NK-92 (cell line): ENCODE results near the gene TTYH1.

Experiments
- DNase-seq: peaks from one replicate; lab custom pipeline; 2025; ENCODE audit not compliant: unreplicated experiment; lab: John Stamatoyannopoulos, UW

TTYH1 gene

DNA sequence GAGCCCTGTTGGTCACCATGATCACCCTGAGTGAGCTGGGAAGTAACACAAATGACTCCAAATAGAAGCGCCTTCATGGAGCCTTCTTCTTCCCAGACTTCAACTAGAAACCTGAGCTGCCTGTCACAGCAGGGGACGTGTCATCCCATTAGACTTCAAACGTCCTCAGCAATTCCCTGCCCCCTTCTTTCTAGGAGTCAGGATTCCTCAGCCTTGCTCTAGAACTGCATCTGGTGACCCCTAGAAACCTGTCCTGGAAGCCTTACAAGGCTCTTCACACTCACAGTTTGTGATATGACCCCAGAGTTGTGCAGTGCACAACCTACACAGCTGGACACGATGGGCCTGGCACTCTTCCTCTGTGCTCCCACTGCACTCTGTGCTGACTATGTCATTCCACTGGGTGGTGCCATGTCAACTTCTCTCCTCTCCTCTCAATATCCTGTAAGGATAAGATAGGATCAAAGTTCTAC lies 23.6 kb upstream of the TTYH1 start:
- no peak for DNase-seq

DNA sequence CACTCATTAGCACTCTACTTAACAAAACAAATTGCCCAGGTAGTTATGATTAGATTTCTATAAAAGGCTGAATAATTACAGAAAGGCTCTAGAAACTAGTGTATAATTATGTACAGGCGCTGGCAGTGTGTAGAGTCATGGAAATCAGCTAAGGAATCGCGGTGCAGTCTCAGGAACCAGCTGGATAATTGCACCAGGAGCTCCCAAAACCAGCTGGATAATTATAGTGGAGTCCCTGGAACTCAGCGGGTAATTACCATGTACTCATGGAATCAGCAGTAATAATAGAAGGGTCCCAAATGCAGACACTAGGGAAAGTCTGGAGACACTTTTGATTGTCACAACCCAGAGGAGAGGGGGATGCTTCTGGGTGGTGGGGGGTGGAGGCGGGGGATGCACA lies 23.2 kb upstream of the TTYH1 start:
- DNase-seq: no peak

DNA sequence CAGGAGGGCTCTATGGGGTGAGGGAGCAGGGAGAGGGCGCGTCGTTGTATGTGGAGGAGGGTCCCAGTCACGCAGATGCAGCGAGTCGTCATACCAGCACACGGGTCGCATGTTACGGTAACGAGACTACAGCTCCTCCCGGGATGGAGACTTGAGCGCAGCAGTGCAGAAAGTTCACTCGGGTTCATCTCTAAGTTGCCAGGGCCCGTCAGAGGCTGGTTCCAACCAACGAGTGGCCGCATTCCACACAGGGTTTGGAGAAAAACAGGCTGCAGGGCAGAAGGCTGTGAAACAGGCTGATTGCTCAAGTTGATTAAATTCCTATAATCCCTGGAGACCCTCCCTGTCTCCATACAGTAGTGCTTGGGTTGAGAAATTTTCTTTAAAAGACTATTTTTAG lies 21.9 kb upstream of the TTYH1 start:
- no peak for DNase-seq

DNA sequence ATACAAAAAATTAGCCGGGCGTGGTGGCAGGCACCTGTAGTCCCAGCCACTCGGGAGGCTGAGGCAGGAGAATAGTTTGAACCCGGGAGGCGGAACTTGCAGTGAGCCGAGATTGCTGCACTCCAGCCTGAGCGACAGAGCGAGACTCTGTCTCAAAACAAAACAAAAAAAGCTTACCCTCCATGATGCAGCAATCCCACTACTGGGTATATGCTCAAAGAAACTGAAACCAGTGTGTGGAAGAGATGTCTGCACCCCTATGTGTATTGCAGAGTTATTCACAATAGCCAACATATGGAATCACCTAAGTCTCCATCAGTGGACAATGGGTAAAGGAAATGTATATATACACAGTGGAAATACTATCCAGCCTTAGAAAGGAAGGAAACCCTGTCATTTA lies 19.6 kb upstream of the TTYH1 start:
- DNase-seq: no peak

DNA sequence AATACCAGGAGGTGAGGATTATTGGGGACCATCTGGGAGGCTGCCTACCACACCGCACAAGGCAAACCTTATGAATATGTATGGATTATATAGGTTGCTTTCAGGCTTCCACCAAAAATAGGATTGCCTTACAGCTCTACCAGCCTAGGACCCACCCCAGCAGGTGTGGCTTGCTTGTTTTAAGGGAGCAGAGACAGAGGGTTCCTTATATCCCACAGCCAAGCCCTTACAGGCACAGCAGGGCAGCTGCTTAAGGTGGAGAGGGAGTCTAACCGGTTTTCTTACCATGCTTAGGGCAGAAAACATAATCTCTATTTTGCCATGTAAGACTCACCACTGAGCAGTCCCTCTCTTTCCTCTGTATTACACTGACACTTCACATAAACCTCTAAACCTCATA lies 16.1 kb upstream of the TTYH1 start:
- no peak for DNase-seq

DNA sequence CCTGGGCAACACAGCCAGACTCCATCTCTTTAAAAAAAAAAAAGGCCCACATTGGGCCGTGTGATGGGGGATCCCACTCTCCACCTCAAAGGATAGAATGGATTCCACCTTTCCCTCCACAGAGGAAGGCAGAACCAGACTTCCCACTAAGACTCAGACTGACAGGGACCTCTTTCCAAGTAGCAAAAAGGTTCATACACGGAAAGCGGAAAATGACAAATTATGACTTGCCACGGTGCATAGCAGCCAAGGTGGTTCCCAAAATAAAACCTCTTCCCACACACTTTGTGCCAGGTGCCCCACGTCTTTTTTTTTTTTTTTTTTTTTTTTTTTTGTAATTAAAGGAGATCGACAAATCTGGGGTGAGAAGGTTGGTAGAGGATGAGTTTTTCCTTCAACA lies 14.4 kb upstream of the TTYH1 start:
- DNase-seq: no peak

DNA sequence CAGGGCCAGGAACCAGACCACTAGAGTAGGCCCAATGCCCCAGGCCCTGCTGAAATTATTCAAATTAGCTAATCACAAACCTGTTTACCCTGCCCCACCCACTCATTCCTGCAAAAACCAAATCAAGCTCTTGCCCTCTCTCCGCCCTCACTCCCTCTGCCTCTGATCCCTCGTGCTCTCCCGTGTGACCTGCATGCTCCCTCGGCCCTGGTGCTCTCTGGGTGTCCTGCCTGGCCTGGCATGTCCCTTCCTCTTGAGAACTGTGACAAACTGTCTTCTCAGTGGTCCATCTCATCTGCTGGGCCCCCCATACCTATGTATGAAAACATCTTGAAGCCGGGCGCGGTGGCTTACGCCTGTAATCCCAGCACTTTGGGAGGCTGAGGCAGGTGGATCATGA lies 12.2 kb upstream of the TTYH1 start:
- DNase-seq: no peak

DNA sequence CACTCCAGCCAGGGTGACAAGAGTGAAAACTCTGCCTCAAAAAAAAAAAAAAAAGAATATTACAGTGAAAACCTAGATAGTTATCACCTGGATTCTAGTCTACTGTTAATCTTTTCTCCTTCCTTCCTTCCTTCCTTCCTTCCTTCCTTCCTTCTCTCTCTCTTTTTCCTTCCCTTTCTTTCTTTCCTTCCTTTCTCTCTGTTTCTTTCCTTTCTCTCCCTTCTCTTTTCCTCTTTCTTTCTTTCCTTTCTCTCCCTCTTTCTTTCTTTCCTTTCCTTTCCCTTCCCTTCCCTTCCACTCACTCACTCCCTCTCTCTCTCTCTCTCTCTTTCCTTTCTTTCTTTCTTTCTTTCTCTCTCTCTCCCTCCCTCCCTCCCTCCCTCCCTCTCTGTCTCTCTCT lies 9.6 kb upstream of the TTYH1 start:
- no peak for DNase-seq

DNA sequence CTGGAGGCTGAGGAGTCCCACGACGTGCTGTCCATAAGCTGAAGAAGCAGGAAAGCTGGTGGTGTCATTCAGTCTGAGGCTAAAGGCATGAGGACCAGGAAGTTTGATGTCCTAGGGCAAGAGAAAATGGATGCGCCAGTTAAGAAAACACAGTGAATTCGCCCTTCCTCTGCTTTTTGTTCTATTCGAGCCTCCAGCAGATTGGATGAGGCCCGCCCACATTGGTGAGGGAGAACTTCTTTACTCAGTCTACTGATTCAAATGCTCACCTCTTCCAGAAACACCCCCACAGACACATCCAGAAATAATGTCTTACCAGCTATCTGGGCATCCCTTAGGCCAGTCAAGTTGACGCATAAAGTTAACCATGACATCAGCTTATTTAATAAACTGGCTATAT lies 7.5 kb upstream of the TTYH1 start:
- no peak for DNase-seq

DNA sequence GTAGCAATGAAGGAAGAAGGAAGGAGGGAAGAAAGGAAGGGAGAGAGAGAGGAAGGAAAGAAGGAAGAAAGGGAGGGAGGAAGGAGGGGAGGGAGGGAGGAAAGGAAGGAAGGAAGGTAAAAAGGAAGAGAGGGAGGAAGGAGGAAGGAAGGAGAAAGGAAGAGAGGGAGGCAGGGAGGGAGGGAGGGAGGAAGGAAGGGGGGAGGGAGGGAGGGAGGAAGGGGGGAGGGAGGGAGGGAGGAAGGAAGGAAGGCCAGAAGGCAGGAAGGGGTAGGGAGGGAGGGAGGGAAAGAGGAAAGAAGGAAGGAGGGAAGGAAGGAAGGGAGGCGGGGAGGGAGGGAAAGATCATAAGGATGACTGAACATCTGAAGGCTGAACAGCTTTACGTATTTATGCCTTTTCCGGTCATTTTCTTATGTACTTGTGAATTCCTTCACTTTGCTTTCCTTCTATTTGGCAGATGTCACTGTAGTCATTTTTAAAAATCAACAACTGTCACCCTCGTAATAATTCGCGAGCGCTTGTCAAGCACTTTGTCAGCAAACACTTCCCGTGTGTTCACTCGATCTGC lies 6.7 kb upstream of the TTYH1 start:
- DNase-seq: no peak

DNA sequence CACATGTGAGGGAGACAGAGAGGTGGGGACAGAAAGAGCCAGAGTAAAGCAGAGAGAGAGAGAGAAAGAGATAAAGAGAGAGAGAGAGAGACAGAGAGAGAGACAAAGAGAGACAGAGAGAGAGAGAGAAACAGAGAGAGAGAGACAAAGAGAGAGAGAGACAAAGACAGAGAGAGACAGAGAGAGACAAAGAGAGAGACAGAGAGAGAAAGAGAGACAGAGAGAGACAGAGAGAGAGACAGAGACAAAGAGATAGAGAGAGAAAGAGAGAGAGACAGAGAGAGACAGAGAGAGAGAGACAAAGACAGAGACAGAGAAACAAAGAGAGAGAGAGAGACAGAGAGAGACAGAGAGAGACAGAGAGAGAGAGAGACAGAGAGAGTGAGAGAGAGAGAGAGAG lies 4.2 kb upstream of the TTYH1 start:
- no peak for DNase-seq

DNA sequence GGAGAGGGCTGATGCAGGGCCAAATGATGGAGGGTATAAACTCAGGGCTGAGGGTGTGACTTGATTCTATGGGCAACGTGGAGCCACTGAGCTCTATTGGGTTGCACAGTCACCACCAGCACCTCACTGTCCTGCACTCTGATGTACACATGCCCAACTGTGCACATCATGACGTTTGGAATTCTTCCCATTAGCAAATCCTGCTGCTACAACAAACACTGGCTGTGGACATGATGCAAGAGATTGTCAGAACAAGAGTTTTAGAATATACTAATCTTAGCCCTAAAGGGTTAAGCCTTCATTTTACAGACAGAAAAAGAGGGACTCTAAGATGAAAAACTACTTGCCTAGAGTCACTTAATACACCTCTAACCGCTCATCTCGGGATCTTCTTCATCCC lies 2.4 kb upstream of the TTYH1 start:
- no peak for DNase-seq

DNA sequence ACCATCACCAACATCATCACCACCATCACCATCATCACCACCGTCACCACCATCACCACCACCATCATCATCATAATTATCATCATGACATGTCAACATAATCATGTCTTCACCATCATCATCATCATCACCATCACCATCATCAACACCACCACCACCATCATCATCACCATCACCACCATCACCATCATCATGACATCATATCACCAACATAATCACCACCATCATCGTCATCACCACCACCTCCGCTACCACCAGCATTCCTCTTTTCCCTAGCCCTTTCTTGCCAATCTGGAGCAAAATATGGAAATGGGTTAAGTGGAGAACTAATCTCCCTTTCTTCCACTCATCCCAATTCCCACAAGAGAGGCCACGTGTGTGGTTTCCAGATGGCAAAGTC lies 1.1 kb upstream of the TTYH1 start:
- no peak for DNase-seq

DNA sequence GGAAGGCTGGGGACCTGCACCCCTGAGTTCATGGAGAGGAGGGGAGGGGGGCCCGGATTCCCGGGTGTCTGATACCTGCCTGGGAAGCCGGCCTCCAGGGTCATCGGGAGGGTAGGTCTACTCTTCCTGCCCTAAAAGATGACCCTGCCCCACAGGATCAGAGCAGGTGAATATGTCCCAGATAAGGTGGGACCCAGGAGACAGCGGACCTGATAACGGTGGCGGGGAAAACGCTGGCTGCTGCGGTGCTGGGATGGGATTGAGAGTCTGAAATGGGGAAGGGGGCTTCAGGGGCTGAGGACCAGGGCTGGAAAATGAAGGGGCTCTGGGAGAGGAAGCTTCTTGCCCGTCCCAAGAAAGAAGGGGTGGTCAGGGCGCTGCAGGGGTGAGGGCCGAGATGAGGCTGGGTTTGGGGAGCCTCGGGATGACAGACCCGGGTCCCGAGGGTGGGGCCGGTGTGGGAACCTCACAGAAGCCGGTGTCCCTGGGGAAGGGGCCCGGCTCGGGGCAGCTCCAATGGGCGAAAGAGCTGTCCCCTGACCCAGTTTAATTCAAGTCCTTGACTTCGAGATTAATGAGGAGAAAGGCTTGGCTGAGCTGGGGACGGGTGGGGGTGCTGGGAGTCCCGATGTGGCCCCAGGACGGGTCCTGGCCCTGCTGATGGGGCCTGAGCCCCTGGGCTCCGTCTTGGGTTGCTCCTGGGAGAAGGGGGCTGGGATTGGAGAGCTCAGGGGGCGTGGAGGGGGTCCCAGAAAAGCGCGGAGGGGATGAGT lies 823 bp downstream of the TTYH1 start:
- no peak for DNase-seq

DNA sequence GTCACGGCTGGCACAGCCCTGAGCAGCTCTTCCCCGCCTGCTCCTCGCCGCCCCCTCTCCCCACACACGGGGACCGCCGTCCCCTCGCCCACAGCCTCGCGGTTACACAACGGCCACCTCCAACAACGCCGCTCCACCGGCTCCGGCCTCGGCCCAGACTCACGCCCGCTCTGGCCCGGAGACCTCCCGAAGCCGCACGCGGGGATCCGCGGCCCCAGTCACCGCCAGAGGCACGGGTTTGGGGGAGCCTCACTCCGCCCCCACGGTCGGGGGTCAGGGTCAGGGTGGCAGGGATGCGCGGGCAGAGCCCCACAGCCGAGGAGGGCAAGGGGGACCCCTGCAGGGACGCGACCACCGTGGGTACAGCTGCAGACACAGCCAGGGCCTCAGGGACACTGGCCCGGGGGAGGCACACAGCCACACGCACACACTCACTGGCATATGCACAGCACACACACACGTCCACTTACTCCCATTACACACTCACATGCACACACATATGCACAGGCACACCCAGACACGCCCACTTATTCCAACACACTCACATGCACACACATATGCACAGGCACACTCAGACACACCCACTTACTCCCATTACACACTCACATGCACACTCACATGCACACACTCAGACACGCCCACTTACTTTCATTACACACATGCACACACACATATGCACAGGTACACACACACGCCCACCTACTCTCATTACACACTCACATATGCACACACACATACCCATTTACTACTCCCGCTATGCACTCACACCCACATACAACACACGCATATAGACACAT lies 1.6 kb downstream of the TTYH1 start:
- DNase-seq: no peak

DNA sequence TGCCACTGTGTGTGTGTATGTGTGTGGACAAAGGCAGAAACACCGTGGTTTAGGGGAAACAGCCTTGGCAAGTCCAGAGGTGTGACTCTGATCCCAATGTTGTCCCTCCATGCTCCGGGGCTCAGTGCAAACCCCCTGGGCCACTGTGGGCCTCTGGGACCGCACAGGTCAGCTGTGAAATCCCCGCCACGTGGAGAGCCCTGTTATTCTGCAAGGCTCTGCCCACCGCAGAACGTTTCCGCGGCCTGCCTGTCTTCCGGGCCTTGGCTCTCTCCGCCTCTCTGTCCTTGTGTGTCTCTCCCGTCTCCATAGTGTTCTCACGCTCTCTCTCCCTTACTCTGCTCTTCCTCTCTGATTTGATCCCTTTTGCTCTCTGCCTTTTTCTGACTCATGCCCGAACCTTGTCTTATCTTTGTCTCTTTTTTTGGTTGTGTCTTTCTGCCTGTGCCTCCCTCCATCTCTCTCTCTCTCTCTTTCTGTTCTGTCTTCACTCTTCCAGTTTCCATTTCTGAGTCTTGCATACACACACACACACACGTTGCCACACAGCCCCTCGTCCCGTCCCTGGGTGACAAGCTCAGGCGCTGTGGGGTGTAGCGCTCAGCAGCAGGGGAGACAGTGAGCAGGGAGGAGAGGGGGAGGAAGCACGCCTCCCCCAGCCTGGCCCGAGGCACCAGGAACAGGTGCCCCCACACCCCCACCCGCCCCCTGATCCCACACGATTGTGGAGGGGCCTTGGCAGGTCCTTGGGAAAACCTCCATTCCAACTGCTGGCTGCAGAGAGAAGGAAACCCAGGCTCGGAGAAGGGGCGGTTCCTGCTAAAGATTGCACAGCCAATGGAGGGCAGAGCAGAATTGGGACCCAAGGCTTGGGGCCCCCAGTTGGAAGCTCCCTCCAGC lies 3.0 kb downstream of the TTYH1 start:
- DNase-seq: no peak

DNA sequence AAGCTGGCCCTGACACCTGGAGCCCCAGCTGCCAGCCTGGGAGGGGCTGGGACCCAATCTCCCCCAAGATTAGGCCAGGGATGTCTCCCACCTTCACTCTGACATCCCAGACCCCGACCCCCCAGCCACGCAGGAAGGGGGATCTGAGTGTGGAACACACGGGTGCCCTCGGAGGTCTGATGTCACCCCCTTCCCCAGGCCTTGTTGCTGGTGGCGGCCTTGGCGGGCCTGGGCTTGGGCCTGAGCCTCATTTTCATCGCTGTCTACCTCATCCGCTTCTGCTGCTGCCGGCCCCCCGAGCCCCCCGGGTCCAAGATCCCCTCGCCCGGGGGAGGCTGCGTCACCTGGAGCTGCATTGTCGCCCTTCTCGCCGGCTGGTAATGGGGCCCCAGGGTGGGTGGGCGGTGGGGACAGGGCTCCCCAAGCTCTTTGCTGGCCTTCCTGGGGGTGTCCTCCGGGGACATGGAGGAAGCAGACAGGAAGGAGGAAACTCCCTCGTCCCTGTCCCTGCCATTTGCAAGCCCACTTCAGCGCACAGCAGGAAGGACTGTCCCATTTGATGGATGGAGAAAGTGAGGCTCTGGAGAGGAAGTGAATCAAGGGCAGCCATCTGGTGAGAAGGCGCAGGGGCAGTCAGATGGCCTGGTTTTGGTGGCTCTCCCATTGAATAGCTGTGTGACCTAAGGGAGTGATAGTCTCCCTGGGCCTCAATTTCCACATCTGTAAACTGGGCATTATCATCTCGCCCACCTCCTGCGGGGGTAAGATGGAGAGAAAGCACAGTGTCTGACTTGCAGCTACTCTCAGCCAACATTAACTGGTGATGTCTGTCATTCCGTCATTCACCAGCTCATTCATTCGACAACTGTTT lies 3.9 kb downstream of the TTYH1 start:
- no peak for DNase-seq

DNA sequence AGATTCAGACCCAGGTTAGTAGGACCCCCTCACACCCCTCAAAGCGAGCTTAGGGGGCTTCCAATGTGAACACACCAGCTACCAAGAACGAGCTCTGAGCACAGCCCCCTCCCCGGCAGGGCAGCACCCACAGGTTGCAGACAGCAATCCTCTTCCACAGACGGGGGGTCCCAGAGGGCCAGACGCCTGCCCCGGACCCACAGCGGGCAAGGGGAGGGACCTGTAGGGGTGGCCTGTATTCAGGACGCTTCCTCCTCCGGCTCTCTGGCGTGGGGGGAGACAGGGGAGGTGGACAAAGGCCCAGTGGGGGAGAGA lies 4.8 kb downstream of the TTYH1 start:
- no peak for DNase-seq

DNA sequence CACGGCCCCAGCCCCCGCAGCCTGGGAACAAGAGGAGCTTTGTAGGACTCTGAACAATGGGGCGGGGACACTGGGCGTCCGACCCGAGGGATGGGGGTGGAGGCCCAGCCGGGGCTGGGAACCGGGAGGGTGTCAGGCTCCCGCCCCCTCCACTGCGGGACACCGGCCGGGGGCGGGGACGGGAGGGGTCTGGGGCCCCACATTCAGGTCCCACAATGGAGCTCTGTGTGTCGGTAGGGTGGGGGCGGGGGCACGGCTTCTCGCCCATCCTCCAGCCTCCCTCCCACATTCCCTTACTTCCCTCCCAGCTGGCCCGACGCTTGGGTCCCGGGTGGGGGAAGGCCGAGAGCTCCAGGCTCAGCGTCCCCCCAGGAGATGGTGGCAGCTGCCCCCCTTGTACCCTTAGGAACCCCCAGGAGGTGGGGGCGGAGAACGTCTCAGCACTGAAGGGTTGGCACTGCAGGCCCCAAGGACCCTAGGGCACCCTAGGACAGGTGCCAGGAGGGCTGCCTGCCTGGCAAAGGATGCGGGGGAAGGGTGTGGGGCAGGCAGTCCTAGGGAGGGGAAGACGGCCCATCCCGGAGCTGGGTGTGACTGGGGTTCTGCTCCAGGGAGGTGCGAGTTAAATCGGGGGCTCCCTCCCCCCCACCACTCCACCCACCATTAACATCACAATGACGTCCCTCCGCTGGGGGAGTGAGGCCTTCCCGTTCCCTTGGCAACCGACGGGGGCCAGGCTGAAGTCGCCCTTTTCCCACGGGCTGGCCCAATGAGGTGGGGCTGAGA lies 5.3 kb downstream of the TTYH1 start:
- no peak for DNase-seq

DNA sequence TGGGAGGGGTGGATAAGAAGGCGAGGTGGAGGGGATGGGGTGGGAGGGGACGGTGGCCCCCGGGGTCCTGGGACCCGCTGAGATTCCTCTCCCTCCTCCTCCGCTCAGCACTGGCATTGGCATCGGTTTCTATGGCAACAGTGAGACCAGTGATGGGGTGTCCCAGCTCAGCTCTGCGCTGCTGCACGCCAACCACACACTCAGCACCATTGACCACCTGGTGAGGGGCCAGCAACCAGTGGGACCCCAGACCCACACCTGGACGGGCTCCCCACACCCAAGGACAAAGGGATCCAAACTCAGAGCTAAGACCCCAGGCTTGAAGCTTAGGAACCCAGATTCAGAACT lies 5.9 kb downstream of the TTYH1 start:
- DNase-seq: no peak
